ENCODE results near the gene KLHL42. TPM values are rescaled to one million over a fixed set of nuclear protein-coding genes. Genes with fewer than 3 reads are reported as not detected.
A peak's percentile ranks its signal among the peaks of the same experiment; 100 is the strongest.

KLHL42 gene
- total RNA-seq, 1 experiment from 2014 or later = 32.5 TPM

DNA sequence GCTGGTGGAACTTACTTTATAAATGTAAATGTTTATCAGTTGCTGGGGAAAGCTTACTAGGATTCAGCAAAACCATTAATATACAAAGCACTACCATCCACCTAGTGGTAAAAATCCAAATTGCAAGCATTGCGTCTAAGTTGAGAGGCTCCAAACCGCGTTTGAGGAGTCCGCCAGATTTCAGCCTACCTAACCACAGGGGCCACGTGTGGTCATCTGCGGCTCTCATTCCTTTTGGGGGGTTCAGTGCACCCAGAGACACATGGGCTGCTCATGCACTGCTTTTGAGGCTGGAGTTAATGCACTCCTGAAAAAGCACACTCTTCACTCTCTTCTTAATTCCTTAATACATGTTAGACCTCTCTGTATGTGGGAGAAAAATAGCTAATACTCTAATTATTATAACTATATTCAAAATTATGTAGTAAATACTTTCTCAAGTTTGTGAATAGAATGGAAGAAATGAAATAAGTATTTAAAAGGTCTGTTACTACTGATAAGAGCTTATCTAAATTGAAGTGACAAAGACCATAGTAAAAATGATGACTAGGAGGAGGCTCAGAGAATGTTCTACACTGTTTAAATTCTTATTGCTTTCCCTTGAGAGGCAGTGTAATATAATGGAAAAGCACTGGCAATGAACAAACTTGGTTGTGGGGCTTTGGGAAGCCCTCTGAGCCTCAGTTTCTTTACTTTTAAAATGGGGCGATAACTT is 41.4 kb downstream of the KLHL42 start:
- H3K27me3 Mint-ChIP-seq (ENCODE audit: insufficient read depth, unreplicated experiment) = no peaks in the 10 kb centered on the region
- peak overlapping the region; percentile 64 for H3K4me3 Mint-ChIP-seq (ENCODE audit: unreplicated experiment)
- peak; percentile 89 for DNase-seq (ENCODE audit: unreplicated experiment)
- BruUV-seq (replicated peaks) = TSS peak; percentile 95
- TF ChIP-seq, protein P1, sequence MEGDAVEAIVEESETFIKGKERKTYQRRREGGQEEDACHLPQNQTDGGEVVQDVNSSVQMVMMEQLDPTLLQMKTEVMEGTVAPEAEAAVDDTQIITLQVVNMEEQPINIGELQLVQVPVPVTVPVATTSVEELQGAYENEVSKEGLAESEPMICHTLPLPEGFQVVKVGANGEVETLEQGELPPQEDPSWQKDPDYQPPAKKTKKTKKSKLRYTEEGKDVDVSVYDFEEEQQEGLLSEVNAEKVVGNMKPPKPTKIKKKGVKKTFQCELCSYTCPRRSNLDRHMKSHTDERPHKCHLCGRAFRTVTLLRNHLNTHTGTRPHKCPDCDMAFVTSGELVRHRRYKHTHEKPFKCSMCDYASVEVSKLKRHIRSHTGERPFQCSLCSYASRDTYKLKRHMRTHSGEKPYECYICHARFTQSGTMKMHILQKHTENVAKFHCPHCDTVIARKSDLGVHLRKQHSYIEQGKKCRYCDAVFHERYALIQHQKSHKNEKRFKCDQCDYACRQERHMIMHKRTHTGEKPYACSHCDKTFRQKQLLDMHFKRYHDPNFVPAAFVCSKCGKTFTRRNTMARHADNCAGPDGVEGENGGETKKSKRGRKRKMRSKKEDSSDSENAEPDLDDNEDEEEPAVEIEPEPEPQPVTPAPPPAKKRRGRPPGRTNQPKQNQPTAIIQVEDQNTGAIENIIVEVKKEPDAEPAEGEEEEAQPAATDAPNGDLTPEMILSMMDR (IDR thresholded peaks at IDR 0.05; ENCODE audit: unreplicated experiment) = peak; percentile 80
- H3K27ac Mint-ChIP-seq (ENCODE audit: low read depth, unreplicated experiment) = peak overlapping the region; percentile 89
- peaks cover 5% of the 10 kb centered on the region for H3K4me1 Mint-ChIP-seq (ENCODE audit: insufficient read depth, unreplicated experiment)
- POLR2A ChIA-PET = interaction anchor here (0.6 to 3.5 kb wide), 21 partner anchors 9 to 373 kb away, joined by 3 to 23 read pairs (median 3); partner anchors contain the start of genes KLHL42 and MANSC4
- intact Hi-C loops (cut with micrococcal nuclease) = loop anchor here (10.0 kb wide), 1 partner anchor 1053 kb away; no protein-coding TSS in a partner anchor
- peaks cover 6% of the 10 kb centered on the region for H3K36me3 Mint-ChIP-seq (ENCODE audit: insufficient read depth, unreplicated experiment)
- CTCF ChIA-PET = interaction anchor here (0.5 to 4.8 kb wide), 37 partner anchors 9 to 1205 kb away, joined by 3 to 75 read pairs (median 4); partner anchors contain the start of genes KLHL42 and MANSC4
- H3K9me3 Mint-ChIP-seq (ENCODE audit: unreplicated experiment) = peaks cover 3% of the 10 kb centered on the region

DNA sequence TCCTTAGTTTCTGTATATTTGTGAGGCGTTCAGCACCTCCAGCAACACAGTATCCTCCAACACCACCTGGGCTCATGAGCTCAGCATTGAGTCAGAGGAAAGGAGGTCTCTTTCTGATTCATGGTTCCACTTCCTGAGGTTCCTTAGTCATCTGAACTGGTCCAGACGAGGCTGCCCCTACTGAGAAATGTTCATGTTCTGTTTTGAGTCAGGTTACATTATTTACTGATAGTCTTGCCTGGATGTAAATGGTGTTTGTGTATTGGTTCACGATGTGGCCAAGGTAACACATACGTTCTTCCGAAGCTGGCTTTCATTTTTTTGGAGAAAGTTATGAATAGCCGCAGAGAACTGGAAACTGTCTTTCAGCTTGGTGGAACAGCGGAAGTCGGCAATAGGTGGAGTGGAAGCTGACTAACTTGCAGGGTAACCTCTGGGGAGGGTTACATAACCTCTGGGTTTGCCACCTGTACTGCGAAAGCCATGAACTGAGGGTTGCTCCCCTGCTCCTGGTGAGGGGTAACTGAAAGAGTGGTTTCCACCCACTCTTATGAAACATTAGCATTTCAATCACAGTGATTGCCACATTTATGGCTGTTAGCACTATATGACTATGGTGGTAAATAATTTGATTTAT is 42.2 kb downstream of the KLHL42 start:
- DNase-seq (ENCODE audit: unreplicated experiment) = peak; percentile 92
- ChIA-PET POLR2A (interaction anchor here (0.6 to 3.5 kb wide), 21 partner anchors 8 to 471 kb away, joined by 3 to 23 read pairs (median 3); partner anchors contain the start of genes KLHL42 and MANSC4), CTCF (interaction anchor here (0.5 to 4.8 kb wide), 40 partner anchors 8 to 1004 kb away, joined by 3 to 75 read pairs (median 4); partner anchors contain the start of genes KLHL42 and MANSC4)
- intact Hi-C loops (cut with micrococcal nuclease) = loop anchor here (1.0 to 10.0 kb wide), 4 partner anchors 41 to 1053 kb away; partner anchors contain the start of genes KLHL42 and MANSC4
- no peaks in the 10 kb centered on the region for H3K27me3 Mint-ChIP-seq (ENCODE audit: insufficient read depth, unreplicated experiment)
- peaks cover 6% of the 10 kb centered on the region for H3K36me3 Mint-ChIP-seq (ENCODE audit: insufficient read depth, unreplicated experiment)
- peaks cover 5% of the 10 kb centered on the region for H3K4me1 Mint-ChIP-seq (ENCODE audit: insufficient read depth, unreplicated experiment)
- no peaks in the 10 kb centered on the region for H3K9me3 Mint-ChIP-seq (ENCODE audit: unreplicated experiment)
- BruUV-seq (replicated peaks) = no TSS peak
- peak overlapping the region; percentile 89 for H3K27ac Mint-ChIP-seq (ENCODE audit: low read depth, unreplicated experiment)
- peak overlapping the region; percentile 64 for H3K4me3 Mint-ChIP-seq (ENCODE audit: unreplicated experiment)
- TF ChIP-seq, protein P1 (IDR thresholded peaks at IDR 0.05; ENCODE audit: unreplicated experiment) = no peak

DNA sequence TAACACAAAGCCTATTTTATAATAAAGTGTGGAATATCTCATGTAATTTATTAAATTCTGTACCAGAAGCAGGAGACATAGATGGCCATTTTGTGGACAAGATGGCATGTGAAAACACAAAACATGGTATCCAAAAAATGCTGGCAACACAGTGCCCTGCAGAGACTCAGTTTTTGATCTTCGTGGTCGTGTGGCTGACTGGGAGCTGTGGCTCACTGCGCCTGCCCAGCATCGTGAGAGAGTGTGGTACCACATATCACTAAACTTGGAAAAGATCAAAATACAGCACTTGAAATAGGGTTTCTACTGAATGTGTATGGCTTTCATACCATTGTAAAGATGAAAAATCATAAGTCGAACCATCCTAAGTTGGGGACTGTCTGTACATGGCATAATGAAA is 43.0 kb downstream of the KLHL42 start:
- POLR2A ChIA-PET = interaction anchor here (1.2 to 3.5 kb wide), 7 partner anchors 43 to 350 kb away, joined by 3 to 23 read pairs (median 4); partner anchors contain the start of genes KLHL42 and MANSC4
- peaks cover 6% of the 10 kb centered on the region for H3K36me3 Mint-ChIP-seq (ENCODE audit: insufficient read depth, unreplicated experiment)
- no peaks in the 10 kb centered on the region for H3K9me3 Mint-ChIP-seq (ENCODE audit: unreplicated experiment)
- intact Hi-C loops (cut with micrococcal nuclease) = loop anchor here (2.0 to 10.0 kb wide), 3 partner anchors 42 to 1052 kb away; partner anchors contain the start of genes KLHL42 and MANSC4
- no peak overlapping the region for H3K4me3 Mint-ChIP-seq (ENCODE audit: unreplicated experiment)
- no TSS peak for BruUV-seq (replicated peaks)
- DNase-seq (ENCODE audit: unreplicated experiment) = no peak
- CTCF ChIA-PET = interaction anchor here (0.7 to 4.8 kb wide), 6 partner anchors 11 to 1166 kb away, joined by 3 to 75 read pairs (median 12); no protein-coding TSS in a partner anchor
- H3K27ac Mint-ChIP-seq (ENCODE audit: low read depth, unreplicated experiment) = no peak overlapping the region
- no peaks in the 10 kb centered on the region for H3K27me3 Mint-ChIP-seq (ENCODE audit: insufficient read depth, unreplicated experiment)
- TF ChIP-seq, protein P1 (IDR thresholded peaks at IDR 0.05; ENCODE audit: unreplicated experiment) = no peak
- H3K4me1 Mint-ChIP-seq (ENCODE audit: insufficient read depth, unreplicated experiment) = peaks cover 5% of the 10 kb centered on the region

All from MCF 10A (cell line).